CD1c-positive myeloid dendritic cell (primary cell): ENCODE data around the gene FOXS1.
"Not testable (repeated sequence)": the region's sequence is repeated elsewhere in the genome, so short reads cannot be mapped to it uniquely, and the experiment has no call there.

Experiments used
- DNase-seq: peaks from one replicate; pipeline ENCODE4 v3.0.0-alpha.2; 2016; ENCODE audit errors: extremely low spot score

The FOXS1 gene

DNA sequence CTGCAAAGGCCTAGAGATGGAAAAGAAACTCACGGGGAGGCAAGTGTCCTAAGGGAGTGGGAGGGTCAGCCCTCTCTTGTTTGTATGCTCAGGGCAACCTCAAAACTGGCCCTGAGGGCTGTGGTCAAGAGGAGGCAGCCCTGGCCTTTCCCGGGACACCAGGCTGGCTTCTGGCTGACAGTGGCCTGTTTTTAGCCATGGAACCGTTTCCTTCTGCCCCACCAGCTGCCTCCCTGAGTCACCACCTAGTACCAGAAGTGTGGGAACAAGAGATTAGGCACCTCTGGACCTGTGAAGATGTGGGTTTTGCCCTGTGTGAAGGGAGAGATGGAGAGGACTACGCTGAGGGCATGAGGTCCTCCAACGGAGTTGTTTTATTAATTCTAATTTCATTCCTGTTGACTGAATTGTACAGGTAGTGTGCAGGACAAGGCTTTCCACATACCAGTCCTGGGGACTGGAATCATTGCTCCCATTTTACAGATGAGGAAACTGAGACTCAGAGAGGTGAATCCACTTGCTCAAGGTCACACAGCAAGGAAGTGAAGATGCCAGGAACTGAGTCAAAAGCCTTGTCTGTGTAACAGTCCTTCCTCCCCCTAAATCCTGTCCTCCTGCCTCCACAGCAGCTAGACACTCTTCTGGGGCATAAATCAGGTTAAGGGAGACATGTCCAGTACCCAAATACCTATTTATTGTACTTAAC is 5.5 kb downstream of the FOXS1 start:
- no peak for DNase-seq

GRCh38 chr20:31838646-31839292 is 6.6 kb downstream of the FOXS1 start:
- no peak for DNase-seq

DNA sequence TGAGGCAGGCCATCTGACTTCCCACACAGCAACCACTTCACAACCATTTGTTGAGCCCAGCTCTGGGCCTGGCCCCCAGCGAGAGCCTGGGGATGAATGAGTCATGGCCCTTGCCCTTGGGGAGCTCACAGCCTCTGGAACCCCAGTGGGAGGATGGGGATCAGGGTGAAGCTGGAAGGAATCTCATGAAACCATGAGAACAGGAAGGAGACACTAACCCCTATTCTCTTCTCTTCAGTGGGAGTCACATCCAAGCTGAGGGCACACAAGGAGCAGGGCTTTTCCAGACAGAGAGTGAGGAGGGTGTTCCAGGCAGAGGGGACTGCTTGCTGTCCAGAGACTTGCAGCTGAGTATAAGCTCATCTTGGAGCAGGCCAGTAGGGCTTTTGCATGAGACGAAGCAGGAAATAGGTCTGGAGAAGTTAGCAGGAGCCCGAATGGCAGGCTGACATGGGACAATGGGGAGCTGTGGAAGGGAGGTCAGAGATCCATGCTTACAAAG is 7.5 kb downstream of the FOXS1 start:
- DNase-seq: peak; percentile 38

GRCh38 chr20:31836853-31837608 is 8.4 kb downstream of the FOXS1 start:
- no peak for DNase-seq

- DNase-seq: peak; percentile 62
Observed at GRCh38 chr20:31835977-31836852, 9.2 kb downstream of the FOXS1 start.

DNA sequence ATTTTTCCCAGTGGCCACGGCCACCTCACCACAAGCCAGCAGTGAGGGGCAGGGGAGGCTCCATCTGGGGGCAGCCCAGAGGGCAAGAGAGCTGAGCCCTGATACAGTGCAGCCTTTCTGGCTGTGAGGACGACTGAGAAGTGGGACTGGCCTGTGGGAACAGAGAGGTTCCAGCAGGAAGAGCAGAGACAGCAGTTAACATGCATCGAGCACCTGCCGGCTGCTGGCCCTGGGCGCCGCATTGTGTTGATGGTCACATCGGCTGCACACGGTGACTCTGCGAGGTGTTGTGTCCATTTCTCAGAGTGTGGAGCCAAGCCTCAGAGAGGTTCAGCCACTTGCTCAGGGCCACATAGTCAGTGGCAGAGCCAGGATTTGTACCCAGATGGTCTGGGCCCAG is 9.8 kb downstream of the FOXS1 start:
- no peak for DNase-seq

- no peak for DNase-seq
Observed at GRCh38 chr20:31833931-31834521, 11.4 kb downstream of the FOXS1 start.

DNA sequence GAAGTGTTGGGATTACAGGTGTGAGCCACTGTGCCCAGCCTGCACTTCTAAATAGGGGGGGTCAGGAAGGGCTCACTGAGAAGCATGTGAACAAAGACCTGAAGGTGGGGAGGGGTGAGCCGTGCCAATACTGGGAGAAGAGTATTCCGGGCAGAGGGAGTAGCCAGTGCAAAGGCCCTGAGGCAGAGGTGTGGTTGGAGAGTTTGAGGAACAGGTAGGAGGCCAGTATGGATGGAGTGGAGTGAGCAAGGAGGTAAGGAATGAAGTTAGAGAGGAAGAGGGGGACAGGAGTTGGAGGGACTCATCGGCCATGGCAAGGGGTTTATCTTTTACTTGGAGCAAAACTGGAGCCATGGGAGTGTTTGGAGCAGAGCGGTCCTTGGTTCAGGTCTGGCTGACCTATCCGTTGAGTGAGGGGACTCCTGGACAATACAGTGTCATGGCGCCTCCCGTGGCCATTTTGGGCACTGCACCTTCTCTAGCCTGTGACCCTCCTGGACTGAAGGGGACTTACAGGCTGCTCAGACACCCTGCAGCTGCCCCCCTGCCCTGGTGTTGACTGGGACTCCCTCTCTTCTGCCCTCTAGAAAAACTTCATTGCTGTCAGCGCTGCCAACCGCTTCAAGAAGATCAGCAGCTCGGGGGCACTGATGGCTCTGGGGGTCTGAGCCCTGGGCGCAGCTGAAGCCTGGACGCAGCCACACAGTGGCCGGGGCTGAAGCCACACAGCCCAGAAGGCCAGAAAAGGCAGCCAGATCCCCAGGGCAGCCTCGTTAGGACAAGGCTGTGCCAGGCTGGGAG is 12.1 kb downstream of the FOXS1 start:
- peak; percentile 67 for DNase-seq

GRCh38 chr20:31831771-31832306 is 13.6 kb downstream of the FOXS1 start:
- no peak for DNase-seq

- DNase-seq: no peak
Observed at GRCh38 chr20:31831211-31831610, 14.2 kb downstream of the FOXS1 start.

DNA sequence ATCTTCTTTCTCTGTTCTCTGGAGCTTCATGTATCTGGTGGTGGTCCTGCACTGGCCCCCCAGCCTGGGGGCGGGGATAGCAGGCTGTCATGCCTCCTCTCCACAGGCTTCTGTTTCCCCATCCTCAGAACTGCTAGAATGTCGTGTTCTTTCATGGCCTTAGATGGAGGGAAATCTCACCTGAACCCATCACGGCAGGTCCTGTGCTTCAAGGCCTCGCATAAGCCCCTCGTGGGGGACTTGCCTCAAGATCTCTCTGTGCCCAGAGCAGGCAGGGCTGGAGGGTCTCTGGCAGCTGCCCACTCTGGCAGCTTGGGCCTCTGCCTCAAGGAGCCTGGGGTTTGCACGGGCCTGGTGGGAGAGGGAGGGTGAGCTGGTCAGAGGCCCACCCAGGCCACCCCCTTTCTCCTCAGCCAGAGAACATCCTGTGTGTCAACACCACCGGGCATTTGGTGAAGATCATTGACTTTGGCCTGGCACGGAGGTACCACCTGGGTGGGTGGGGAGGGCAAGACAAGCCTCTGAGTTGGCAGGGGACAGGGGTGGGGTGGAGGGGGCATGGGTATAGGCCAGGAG is 14.9 kb downstream of the FOXS1 start:
- no peak for DNase-seq

GRCh38 chr20:31829731-31830130 is 15.7 kb downstream of the FOXS1 start:
- DNase-seq: no peak

DNA sequence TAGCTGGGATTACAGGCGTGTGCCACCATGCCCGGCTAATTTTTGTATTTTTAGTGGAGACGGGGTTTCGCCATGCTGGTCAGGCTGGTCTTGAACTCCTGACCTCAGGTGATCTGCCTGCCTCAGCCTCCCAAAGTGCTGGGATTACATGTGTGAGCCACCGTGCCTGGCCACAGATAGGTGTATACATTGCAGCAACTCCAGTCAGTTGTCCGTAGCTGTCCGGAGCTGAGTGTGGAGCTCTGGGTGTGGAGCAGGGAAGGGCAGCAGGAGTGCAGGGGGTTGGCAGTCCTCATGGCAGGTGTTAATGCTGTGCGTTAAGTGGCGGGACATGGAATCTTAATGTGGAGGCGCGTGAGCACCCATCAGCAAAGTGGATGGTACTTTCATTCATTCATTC is 17.4 kb downstream of the FOXS1 start:
- DNase-seq: not testable (repeated sequence)

DNA sequence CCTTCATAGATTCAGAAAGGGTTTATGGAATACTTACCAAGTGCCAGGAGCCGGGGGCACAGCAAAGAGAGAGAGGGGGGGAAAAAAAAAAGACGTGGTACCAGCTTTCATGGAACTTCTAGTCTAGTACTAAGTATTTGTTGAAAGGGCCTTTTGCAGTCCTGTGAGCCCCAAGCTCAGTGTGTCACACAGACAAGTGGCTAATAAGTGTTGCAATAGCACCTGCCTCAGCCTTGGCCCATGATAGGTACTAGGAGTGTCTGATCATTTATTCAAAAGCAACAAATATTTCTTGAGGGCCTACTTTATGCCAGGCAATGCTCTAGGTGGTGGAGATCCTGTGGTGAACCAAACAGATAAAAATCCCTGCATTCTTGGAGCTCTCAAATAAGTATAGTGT is 18.3 kb downstream of the FOXS1 start:
- no peak for DNase-seq

- no peak for DNase-seq
Observed at GRCh38 chr20:31826074-31826473, 19.3 kb downstream of the FOXS1 start.

DNA sequence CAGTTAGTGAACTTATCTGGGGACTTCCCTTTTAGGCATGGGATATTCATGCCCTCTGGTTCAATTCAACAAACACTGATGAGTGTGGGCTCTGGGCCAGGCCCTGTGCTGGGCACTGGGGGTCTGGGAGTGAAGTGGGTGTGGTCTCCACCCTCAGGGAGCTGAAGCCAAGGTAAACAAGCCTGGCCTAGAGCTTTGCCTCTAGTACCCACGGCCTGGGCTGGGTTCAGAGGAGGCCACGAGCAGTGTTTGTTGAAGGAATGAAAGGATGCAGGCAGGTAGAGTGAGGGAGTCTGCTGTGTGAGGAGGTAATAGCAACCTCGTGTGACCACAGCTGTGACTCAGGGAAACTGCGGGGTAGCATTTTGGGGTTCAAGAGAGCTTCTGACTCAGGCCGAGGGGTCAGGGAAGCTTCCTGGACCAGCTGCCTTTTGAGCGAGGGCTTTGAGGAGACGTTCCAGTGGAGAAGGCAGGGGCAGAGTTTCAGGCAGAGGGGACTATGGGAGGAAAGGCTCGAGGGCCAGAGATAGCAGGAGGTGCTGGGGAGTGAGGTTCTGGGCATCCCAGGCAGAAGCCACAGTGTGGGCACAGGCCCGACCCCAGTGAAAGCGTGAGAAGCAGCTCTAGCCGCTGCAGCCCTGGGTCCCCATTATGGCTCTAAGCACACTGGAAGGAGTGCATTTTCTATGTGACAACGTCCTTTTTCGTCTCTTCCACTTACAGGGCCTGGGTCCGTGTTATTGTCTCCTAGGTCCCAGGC is 20.7 kb downstream of the FOXS1 start:
- no peak for DNase-seq

- DNase-seq: no peak
Observed at GRCh38 chr20:31824125-31824485, 21.3 kb downstream of the FOXS1 start.

DNA sequence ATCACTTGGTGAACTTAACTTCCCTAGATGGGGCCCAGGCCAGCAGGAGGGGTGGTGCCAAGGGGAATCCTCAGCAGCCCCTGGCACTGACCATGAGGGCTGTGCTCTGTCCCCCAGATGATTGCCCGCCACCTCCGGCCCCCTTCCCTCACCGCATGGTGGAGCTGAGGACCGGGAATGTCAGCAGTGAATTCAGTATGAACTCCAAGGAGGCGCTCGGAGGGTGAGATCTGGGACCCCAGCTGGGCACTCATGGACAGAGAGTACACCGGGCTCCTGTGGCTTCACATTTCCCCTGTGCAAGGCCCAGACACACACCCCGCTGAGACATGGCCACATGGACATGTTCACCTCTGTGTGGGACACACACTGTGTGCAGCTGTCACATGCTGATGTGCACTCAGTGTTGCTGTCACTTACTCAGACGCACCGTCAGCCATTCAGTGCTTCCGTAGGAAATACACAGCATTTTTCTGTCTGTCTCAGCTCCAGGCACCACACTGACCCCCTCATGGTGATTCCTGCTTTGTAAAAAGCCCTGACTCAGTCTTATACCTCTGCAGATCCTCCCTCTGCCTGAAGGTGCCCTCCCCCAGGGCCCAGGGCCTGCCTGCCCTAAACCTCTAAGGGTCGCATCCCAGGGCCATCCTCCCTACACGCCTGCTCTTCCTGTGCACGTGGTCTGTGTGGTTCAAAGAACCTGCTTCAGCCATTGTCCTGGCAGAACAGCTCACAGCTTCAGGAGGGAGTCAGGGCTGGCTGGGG is 21.9 kb downstream of the FOXS1 start:
- no peak for DNase-seq
